ENCODE data around the gene FRAS1.
"Not testable (repeated sequence)": the region's sequence is repeated elsewhere in the genome, so short reads cannot be mapped to it uniquely, and the experiment has no call there.

The FRAS1 gene

DNA sequence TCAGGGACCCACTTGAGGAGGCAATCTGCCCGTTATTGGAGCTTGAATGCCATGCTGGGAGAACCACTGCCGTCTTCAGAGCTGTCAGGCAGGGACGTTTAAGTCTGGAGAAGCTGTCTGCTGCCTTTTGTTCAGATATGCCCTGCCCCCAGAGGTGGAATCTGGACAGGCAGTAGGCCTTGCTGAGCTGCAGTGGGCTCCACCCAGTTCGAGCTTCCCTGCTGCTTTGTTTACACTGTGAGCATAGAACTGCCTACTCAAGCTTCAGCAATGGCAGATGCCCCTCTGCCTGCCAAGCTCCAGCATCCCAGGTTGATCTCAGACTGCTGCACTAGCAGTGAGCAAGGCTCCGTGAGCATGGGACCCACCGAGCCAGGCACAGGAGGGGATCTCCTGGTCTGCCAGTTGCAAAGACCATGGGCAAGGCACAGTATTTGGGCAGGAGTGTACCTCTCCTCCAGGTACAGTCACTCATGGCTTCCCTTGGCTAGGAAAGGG is 68.8 kb downstream of the FRAS1 start:
- not testable (repeated sequence) for DNase-seq

DNA sequence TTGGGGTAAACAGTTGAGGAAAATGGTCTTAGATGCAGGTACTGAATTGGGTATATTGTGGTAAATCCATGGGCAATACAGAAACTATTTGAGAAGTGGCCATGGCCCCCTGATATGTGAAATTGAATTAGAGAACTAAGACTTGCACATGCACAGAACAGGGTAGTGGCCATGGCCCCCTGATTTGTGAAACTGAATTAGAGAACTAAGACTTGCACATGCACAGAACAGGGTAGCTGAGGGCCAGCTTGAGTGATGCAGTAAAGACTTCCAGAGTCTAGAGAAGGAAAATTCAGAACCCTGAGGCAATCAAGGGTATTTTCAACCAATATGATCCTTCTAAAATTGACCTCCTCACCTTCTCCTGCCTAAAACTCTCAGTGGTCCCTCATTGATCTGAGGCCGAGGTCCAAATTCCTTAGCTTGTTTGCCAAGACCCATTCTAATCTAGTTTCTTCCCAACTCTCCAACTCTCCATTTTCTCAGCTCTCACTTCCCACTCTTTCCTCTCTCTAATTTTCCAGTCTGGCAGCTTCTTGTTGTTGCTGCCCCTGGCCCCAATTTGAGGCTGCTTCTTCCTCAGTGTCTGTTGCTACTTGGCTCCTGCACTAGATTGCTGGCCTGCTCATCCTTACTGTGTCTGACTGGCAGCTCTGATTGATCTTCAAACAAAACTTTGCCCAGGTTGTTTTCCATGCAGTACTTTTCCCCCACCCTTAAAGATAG is 72.4 kb downstream of the FRAS1 start:
- no peak for DNase-seq

DNA sequence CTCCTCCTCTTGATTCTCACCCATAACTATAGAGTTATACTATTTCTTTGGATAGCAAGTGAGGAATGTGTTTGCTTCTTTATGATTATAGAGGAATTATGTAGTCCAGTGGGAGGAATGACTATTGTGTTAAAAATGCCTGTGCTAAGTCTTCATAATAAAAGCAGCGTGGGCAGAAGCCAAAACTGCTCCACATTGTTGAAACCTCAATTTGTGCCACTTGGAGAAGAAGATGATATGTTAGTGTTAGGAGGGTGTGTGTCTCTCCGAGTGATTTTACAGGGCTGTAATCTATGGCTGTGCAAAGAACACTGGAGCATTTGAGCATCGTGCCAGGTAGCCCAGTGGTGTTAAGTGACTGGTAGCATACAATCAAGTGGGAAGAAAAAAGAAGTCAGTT is 74.3 kb downstream of the FRAS1 start:
- no peak for DNase-seq

DNA sequence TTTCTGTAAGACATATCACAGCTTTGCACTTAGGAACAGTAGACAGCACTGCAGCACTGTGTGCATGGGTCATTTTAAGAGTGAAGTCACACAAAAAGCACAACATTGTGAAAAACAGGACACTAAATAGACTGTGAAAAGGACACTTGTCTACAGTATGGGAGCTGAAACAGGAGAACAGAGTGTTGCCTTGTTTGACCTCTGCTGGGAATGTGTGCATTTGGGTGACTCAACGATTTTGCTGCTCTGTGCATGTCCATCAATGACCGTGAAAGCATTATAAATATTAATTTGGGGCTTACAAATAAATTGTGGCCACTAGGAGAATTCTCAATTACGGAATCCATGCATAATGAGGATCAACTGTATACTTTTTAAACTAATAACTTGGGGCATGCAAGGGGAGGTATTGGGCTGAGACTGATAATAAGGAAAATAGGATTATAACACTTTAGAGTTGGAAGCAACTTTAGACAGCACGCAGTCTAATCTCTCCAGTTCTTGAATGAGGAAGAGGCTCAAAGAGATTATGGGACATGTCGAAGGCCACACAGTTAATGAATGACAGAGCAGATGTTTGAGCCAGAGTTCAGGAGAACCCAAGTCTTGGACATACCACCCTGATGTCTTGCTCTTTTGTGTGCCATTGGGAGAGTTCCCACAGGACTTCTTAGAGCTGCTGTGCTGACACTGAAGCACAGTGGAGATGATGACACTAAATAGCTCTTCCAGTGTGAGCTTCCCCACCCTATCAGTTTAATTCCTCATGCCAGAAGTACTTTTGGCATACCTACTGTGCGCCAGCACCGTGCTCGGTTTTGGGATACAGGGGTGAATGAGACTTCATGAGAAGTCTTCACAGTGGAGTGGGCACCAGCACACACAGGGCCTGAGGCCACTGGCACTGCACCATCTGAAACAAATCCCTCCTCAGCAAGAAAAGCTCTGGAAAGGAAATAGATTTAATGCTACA is 79.3 kb downstream of the FRAS1 start:
- DNase-seq = no peak

DNA sequence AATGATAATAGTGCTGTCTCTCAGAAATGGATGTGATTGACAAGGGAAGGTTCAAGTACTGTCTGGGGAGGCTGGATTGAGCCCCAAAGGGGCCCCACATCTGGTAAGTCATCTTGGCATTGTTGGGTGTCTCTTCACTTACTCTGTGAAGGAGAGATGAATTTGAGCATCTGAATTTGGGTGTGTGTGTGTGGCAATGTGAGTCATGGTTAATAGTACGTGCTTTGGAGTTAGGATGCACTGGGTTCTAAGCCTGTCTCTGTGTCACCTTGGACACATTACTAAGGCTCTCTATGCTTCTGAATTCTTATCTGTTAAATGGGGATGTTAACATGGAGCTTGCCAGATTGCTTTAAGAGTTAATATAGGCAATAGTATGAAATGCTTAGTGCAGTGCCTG is 80.4 kb downstream of the FRAS1 start:
- DNase-seq = no peak

DNA sequence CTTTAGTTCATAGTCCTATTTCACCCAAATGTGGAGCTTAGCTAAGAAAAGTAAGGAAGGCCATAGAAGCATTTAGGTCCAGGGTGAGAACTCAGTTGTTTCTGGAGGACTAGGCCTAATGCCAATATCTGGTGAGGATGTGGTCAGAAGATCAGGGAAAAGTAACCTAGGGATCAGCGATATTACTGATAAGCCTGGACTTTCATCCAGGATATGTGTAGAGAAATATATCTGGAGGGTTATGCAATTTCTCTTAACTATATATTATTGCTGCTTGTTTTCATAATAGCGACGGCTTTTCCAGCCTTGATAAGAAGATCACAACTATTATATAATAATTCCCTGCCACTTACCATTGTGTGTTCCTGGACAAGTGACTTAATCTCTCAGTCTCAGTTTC is 81.1 kb downstream of the FRAS1 start:
- DNase-seq = no peak

DNA sequence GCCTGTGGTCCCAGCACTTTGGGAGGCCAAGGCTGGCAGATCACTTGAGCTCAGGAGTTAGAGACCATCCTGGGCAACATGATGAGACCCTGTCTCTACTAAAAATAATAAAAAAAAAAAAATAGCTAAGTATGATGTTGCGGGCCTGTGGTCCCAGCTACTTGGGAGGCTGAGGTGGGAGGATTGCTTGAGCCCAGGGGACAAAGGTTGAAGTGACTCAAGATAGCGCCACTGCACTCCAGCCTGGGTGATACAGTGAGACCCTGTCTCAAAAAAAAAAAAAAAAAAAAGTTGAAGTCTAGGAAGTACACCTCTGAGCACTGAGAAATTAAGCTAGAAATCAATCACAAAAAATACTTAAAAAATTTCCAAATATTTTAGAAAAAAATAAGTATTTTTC is 86.5 kb downstream of the FRAS1 start:
- DNase-seq = no peak

DNA sequence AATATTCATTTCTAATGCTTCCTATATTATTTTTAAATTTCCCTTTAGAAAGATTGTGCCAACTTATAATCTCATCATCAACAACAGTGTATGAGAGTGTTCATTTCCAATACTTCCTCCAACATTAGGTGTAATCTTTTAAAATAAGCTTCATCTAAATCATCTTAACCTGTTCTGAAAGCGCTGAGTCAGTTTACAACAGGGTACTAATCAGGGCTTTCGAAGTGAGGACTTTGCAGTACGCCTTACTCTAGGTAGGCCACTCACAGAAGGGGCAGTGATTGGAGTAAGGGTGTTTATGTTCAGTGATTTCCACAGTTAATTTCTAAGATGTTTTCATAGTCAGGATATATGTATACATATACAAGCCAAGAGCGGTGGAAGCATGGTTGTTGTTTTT is 87.9 kb downstream of the FRAS1 start:
- DNase-seq = no peak

DNA sequence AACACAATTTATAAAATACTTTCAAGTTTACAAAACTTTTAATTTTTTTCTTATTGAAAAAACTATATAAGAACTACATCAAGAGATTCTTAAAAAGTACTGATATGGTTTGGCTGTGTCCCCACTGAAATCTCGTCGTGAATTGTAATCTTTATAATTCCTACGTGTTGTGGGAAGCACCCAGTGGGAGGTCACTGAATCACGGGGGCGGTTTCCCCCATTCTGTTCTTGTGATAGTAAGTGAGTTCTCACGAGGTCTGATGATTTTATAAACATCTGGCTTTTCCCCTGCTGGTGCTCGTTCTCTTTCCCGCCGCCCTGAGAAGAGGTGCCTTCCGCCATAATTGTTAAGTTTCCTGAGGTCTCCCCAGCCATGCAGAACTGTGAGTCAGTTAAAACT is 88.5 kb downstream of the FRAS1 start:
- DNase-seq = no peak

DNA sequence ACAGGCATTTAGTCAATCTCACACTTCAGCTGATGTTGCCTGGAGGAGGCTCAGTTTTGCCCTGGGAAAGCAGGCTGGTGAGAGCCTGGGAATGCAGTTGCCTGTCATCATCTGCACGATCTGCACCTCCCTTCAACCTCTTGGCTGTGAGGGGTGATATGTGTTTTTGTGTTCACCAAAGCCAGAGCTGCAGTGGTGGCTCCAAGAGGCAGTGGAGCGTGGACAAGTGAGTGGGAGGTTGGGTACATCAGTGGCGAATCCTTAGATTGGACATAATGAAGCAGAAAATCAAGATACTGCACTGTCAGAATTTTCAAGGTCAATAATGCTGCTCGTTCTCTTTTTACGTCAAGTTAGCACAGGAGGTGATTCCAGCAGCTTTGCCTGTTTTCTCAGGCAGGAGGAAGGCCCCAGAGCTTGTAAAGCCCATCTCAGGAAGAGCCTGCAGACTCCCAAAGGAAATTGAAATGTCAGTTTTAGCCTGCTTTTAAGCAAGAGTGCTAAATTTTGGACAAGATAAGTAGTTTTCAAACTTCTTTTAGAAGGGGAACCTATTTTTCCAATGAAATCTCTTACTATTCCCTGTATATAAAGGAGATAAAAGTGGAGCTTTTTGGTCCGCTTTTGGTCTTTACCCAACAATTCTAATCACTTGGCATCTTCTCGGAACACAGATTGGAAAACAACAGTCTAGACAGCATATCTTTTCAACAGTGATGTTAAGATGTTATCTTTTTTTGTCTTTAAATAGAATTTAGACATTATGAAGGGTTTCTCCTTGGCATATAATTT is 92.8 kb downstream of the FRAS1 start:
- no peak for DNase-seq

DNA sequence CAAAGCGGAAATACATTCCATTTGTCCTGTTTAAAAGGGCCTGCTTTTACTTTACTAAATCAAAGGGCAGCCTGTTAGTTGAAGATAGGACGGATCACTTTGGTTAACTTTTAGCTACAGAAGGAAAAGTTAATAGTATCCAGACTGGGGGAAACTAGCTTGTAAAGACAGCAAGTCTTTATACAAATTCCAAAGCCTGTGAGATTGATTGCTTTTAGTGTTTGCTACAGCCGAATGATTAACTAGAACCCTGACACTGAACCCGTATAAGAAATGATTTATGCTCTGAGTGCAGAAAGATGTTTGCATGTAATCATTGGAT is 93.4 kb downstream of the FRAS1 start:
- DNase-seq = no peak

DNA sequence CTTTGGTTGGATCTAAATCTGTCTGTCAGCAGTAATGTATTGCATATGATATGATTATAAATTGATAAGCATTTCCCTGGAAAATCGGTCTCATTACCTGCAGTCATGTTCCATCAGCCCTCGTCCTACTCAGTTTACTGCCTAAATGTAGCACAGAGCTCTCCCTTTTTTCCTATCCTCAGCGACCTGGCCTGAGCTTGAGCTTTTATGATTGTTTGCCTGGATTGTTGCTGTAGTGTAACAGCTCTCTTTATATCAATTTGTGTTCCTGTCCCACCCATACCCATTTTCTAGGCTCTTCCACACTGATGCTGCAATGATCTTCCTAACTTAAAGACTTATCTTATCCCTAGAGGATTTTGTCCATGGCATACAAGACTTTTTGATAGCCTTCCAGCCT is 95.7 kb downstream of the FRAS1 start:
- DNase-seq = no peak

DNA sequence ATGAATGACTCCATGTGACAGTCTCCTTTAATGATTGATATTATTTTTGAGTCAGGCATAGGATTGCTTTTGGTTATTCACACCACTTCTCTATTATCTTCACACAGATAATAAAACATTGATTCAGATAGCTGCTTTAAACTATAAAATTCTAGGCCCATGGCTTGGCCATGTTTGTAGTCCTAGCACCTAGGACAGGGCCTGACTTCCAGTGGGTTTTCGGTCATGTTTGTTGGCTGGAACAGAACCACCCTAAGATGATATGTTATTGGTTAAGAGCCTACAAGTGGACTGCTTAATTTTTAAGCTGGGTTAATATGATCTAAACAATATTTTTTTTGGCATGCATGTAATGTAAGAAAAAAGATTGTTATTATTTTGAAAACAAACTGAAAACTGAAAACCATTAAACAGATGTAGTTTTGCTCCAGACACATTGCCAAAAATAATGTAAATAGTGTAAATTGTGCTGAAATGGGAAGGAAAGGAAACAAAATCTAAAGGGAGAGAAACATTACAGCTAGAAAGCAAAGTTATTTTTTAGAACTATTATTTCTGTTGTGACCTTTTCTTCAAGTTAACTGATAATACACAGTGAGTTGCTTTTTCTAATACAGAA is 98.0 kb downstream of the FRAS1 start:
- no peak for DNase-seq

DNA sequence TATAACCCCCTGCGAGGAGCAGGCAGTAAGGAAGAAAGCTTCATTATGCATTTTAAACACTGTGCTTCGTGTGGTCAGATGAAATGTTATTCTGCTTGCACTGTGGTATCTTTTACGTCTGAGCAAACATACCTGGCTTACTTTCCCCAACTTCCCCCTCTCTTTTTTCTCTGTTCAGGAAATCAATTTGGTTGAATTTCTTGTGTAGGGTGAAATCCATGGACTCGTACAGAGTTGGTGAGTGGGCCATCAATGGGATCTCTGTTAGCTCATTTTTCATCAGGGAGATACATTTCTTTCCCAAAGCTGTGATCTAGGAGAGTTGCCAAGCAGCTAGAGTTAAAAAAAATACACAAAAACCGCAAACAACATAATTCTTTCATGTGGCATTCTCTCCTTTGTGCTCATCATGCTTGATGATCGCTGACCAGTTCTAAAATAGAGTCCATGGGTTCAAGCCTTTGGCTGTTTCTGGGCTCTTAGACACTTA is 98.5 kb downstream of the FRAS1 start:
- no peak for DNase-seq

DNA sequence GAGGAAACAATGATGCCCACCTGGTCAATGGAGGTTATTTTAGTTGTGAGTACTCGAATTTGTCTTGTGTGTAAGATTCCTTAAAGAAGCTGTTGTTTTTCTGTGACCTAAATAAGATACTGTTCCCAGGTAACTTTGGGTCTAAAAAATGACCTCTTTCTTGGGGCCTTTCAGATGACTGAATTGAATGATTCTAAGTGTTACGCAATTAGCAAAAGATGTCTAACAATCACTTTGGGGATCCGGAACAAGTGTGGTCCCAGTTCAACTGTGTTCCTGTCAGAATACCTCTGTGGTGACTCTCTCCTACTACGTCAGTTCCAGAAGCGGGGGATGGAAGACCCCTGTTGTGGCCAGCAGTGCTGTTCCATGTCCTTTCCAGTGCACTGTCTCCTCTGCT is 99.4 kb downstream of the FRAS1 start:
- DNase-seq = no peak

DNA sequence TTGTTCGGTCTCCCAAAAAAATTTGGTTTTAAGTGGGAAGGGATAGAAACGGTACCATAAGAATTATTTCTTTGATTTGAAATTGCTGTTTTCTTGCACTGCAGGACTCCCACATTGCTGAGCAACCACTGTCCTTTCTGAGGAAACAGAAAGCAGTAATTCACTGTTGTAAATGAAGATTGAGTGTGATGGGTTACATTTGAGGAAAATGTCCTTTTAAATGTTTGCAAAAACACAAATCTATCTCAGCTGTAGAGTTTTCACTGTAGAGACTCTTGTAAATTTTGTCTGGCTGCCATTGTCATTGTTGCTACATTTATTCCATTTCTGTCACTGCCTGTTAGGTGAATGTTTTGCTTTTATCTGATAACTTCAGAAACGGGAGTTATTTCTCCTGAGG is 105.2 kb downstream of the FRAS1 start:
- no peak for DNase-seq

DNA sequence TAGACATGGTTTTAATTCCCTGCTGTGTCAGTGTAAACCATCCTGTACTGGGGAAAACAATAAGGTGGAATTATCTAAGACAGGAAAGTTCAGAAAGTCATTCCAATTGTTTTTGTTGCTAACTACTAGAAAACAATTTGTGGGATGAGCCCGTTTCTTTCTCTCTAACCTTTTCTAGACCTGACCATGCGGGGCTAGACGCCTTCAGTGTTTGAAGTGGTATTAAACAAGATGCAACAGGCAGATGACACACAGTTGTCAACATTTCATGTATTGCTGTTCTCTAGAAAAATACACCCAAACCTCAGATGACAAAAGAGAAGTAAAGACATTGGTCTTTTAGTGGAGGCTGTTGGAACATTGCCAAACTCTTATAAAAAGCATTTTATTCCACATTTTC is 105.7 kb downstream of the FRAS1 start:
- no peak for DNase-seq

DNA sequence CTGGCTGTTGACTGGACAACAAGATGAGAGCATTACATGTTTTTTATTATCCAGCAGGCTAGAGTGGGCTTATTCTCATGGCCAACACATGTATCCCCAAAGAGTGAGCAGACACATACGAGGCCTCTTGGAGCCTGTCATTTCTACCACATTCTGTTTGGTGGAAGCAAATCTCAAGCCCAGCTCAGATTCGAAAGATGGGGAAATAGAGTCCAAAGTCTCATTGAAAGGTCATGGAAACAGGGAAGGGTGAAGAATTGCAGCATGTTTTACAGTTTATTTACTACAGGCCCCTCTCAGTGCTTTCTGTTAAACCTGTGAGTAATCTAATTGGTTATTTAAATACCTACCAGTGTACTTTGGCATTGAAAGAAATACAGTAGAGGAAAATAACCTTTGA is 108.6 kb downstream of the FRAS1 start:
- no peak for DNase-seq

DNA sequence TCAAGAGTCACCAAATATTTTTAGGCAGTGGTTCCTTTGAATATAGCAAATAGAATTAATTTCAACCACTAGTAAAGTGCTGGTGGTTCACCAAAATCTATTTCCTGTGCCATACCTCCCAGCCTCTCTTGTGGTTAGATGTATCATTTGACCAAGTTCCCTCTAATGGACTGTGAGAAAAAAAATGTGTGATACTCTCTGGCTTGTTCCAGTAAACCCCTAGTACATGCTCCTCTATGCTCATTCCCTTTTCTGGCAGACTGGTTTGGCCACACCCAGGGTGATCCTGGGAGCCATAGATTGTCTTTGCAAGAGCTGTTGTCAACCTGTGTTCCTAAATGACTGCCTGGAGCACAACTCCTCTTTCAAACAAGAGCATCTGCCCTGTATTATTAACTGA is 109.5 kb downstream of the FRAS1 start:
- no peak for DNase-seq

DNA sequence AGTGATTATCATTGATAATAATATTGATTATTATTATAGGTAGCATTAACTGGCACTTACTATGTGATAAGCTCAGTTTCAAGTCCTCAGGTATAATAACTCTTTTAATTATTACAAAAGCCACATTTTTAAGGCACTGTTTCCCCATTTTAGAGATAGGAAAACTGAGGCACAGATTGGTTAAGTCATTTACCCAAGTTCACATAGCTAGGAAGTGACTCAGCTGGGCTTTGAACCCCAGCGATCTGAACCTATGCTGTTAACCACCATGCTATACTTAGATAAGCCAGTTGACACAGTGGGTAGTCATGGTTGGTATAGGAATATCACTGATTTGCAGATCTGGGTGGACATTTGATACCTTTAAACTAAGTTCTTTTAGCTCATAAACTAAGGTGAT is 110.4 kb downstream of the FRAS1 start:
- DNase-seq = no peak

DNA sequence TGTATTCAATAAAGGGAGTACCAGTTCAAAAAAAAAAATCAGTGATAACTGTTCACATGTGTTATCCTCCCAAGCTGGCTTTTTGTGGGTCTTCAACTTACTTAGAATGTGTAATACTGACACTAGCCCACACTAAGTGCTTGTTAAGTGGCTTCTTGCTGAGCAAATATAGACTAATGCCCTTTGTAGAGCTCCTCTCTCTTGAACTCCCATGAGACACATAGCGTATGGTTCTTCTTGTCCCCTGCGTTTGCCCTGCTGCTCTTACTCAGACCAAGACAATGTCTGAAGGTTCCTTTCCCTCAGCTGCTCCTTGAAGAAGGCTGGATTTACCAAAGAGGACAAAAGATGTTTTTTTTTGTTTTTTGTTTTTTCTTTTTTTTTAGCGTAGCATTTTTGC is 110.9 kb downstream of the FRAS1 start:
- no peak for DNase-seq

DNA sequence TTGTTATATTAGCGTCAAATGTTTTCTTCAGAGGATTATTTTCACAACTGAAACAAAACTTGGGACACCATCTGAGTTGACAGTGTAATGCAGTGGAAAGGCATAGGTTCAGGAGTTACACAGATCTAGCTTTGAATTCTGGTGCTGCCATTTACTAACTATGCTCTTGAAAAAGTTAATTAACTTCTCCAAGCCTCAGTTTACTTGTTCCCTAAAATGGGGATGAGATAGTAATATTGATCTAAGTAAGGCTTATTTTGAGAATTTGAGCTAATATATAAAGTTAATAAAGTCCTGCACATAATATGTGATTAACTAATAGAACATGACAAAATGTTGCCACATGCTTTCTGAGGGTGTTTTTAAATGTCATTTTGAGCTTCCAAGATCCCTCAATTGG is 112.6 kb downstream of the FRAS1 start:
- DNase-seq = no peak

DNA sequence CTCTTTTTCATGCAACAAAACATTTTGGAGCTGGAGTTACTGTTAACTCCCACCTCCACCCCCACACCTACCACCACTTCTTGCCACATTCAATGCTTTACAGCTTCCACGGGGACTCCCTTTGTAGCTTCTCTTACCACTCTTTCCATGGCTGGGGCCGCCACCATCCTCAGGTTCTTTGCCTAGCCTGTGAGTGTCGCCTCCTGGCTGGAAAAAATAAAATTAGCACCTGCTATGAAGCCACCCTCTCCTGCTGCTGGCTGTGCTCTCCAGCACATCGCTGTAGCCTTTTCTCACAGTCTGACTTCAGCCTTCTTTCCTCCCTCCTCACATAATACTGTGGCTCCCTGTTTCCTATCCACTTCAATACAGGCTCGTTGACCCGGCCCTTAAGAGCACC is 114.4 kb downstream of the FRAS1 start:
- no peak for DNase-seq
